GM23338 (cell line): Measurements from ENCODE around the gene MAD1L1. TPM values are rescaled to one million over a fixed set of nuclear protein-coding genes. Genes with fewer than 3 reads are reported as not detected.

Source experiments
- ATAC-seq: fragments of 200-7000 bp; cut with Tn5 transposase; 3 replicates; pipeline ENCODE4 v1.9.1; 2020
- DNase-seq: peaks from one replicate; pipeline ENCODE4 v3.0.0-alpha.2; 2015; ENCODE audit warnings: low spot score
- H2AFZ ChIP-seq: fragments of 200-600 bp; sonication (generic); 2 replicates; pipeline ENCODE4 v1.8.0; 2016; ENCODE audit warnings: antibody characterized with exemption, mild to moderate bottlenecking, moderate library complexity
- H3F3A ChIP-seq: fragments of 200-600 bp; sonication (generic); replicated peaks from 2 replicates; pipeline ENCODE4 v1.8.0; 2017; ENCODE audit warnings: antibody characterized with exemption, mixed run types, low read depth
- H3K27ac ChIP-seq: fragments of 200-600 bp; sonication (generic); 2 replicates; pipeline ENCODE4 v1.6.1; 2016; ENCODE audit warnings: low read depth
- H3K27me3 ChIP-seq: fragments of 200-600 bp; sonication (generic); 2 replicates; pipeline ENCODE4 v1.8.0; 2016; ENCODE audit warnings: mild to moderate bottlenecking, mixed run types, moderate library complexity; ENCODE audit not compliant: insufficient read depth
- H3K36me3 ChIP-seq: fragments of 200-600 bp; sonication (generic); 2 replicates; pipeline ENCODE4 v1.8.0; 2016; ENCODE audit warnings: mild to moderate bottlenecking; ENCODE audit not compliant: insufficient read depth
- H3K4me1 ChIP-seq: fragments of 200-600 bp; sonication (generic); 2 replicates; pipeline ENCODE4 v1.8.0; 2016; ENCODE audit warnings: mild to moderate bottlenecking, moderate library complexity; ENCODE audit not compliant: insufficient read depth
- H3K4me2 ChIP-seq: fragments of 200-600 bp; sonication (generic); 2 replicates; pipeline ENCODE4 v1.7.1; 2017; ENCODE audit warnings: mixed run types
- H3K4me3 ChIP-seq: fragments of 200-600 bp; sonication (generic); 2 replicates; pipeline ENCODE4 v1.6.1; 2016; ENCODE audit warnings: mixed run types
- H3K79me2 ChIP-seq: fragments of 200-600 bp; sonication (generic); replicated peaks from 2 replicates; pipeline ENCODE4 v1.8.0; 2017; ENCODE audit warnings: mild to moderate bottlenecking; ENCODE audit not compliant: insufficient read depth
- H3K9me2 ChIP-seq: fragments of 200-600 bp; sonication (generic); 2 replicates; pipeline ENCODE4 v1.8.0; 2017; ENCODE audit not compliant: insufficient read depth
- H4K20me1 ChIP-seq: fragments of 200-600 bp; sonication (generic); replicated peaks from 2 replicates; pipeline ENCODE4 v1.8.0; 2017; ENCODE audit warnings: mild to moderate bottlenecking; ENCODE audit not compliant: insufficient read depth
- H3K27ac Mint-ChIP-seq: 2 replicates; pipeline ENCODE4 v1.8.0; 2020; ENCODE audit warnings: inconsistent platforms, mild to moderate bottlenecking, moderate library complexity, mixed read lengths
- H3K27me3 Mint-ChIP-seq: 3 replicates; pipeline ENCODE4 v1.8.0; 2022; ENCODE audit warnings: low read depth, mild to moderate bottlenecking, moderate library complexity, mixed read lengths, inconsistent platforms; ENCODE audit not compliant: insufficient read depth, poor library complexity
- H3K36me3 Mint-ChIP-seq: 3 replicates; pipeline ENCODE4 v1.8.0; 2021; ENCODE audit warnings: low read depth, mild to moderate bottlenecking, inconsistent platforms, moderate library complexity, mixed read lengths
- H3K4me1 Mint-ChIP-seq: 3 replicates; pipeline ENCODE4 v1.8.0; 2020; ENCODE audit warnings: mild to moderate bottlenecking, inconsistent platforms, mixed read lengths
- H3K4me3 Mint-ChIP-seq: 3 replicates; pipeline ENCODE4 v1.8.0; 2021; ENCODE audit warnings: moderate library complexity, mild to moderate bottlenecking, inconsistent platforms, mixed read lengths
- H3K9me3 Mint-ChIP-seq: 3 replicates; pipeline ENCODE4 v1.8.0; 2020; ENCODE audit warnings: moderate library complexity, mild to moderate bottlenecking, inconsistent platforms, mixed read lengths
- CREB1 ChIP-seq: fragments of 250-450 bp; sonication (Bioruptor Pico); IDR thresholded peaks from 2 replicates; pipeline ENCODE4 v1.5.0; 2020; ENCODE audit warnings: low read depth, mild to moderate bottlenecking, moderate library complexity
- CTCF ChIP-seq, 2 experiments: fragments of 200-600 bp in 1 of 2; sonication (generic) in 1 of 2; conservative IDR thresholded peaks; 2 replicates each; pipeline versions ENCODE4 v1.5.1 to v1.6.1; 2016 to 2017; ENCODE audit warnings: antibody characterized with exemption in 2 of 2, low read depth in 2 of 2, mild to moderate bottlenecking in 2 of 2, moderate library complexity in 1 of 2
- EZH2 ChIP-seq: fragments of 200-600 bp; sonication (generic); IDR thresholded peaks from one replicate; pipeline ENCODE4 v1.8.0; 2017; ENCODE audit warnings: antibody characterized with exemption, mild to moderate bottlenecking, low read depth; ENCODE audit not compliant: unreplicated experiment
- EZH2phosphoT487 ChIP-seq: fragments of 200-600 bp; sonication (generic); IDR thresholded peaks from one replicate; pipeline ENCODE4 v1.8.1; 2018; ENCODE audit warnings: antibody characterized with exemption; ENCODE audit not compliant: unreplicated experiment
- JUNB ChIP-seq: IDR thresholded peaks from one replicate; pipeline ENCODE4 v1.6.1; 2016; ENCODE audit warnings: antibody characterized with exemption; ENCODE audit not compliant: unreplicated experiment
- NANOG ChIP-seq: IDR thresholded peaks from 2 replicates; pipeline ENCODE4 v1.6.1; 2016; ENCODE audit warnings: antibody characterized with exemption, borderline replicate concordance
- POLR2AphosphoS5 ChIP-seq: IDR thresholded peaks from 2 replicates; pipeline ENCODE4 v1.6.1; 2016; ENCODE audit warnings: antibody characterized with exemption, low read depth
- REST ChIP-seq: IDR thresholded peaks from one replicate; pipeline ENCODE4 v1.6.1; 2018; ENCODE audit warnings: antibody characterized with exemption; ENCODE audit not compliant: unreplicated experiment
- STAT1 ChIP-seq: IDR thresholded peaks from one replicate; pipeline ENCODE4 v1.6.1; 2016; ENCODE audit warnings: antibody characterized with exemption; ENCODE audit not compliant: unreplicated experiment
- ZNF114 ChIP-seq: fragments of 250-450 bp; sonication (Bioruptor Pico); IDR thresholded peaks from 2 replicates; pipeline ENCODE4 v1.5.0; 2020; ENCODE audit warnings: mild to moderate bottlenecking, moderate library complexity
- ZNF331 ChIP-seq: fragments of 250-450 bp; sonication (Bioruptor Pico); IDR thresholded peaks from 2 replicates; pipeline ENCODE4 v1.5.0; 2020; ENCODE audit warnings: low read depth, mild to moderate bottlenecking, moderate library complexity
- polyA plus RNA-seq: library from polyadenylated mRNA; unstranded; fragments of >200 nt; fragmentation: Nextera tagmentation; extraction: Ambion mirVana; gene quantifications from 2 replicates; pipeline ENCODE4 v1.2.1, GENCODE V29; 2016
- total RNA-seq: library from RNA; depleted of rRNA; stranded (reverse); fragments of >200 nt; shearing (Covaris generic); gene quantifications from 2 replicates; pipeline ENCODE4 v1.2.3, GENCODE V29; 2014
- TF ChIP-seq, protein P1 (sequence below): IDR thresholded peaks from 2 replicates; pipeline ENCODE4 v1.6.1; 2016; ENCODE audit warnings: antibody characterized with exemption
- TF ChIP-seq, protein P2 (sequence below): fragments of 250-450 bp; sonication (Bioruptor Pico); IDR thresholded peaks from 2 replicates; pipeline ENCODE4 v1.5.0; 2020; ENCODE audit warnings: mild to moderate bottlenecking, moderate library complexity

The MAD1L1 gene
- total and polyA plus RNA-seq, 2 experiments from 2014 or later, result 40.3 to 59.3 TPM

DNA sequence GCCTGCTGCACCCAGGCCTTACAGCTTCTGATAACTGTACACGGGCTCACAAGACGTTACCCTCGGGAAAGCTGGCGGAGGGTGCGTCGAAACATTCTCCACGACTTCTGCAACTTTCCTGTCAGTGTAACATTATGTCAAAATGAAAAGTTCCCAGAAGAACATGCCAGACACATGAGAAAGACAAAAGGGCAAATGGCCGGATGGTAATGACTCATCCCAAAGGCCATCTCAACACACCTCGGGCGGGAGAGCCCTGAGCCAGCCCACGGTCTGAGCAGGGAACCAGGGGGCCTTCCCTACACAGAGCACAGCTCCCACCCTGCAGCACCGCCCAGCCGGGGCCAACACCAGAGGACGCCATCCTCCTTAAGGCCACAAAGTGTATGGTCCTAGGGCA, 118.7 kb downstream of the MAD1L1 start:
- H3K4me2 ChIP-seq, result no peak overlapping the region

More for the DNA sequence above, 118.7 kb downstream of the MAD1L1 start:
- Histone ChIP-seq H3K79me2 (peaks cover 11% of the 10 kb centered on the region; the same call in 1 of the 2 replicates), H2AFZ (no peak overlapping the region), H3K4me1 (no peaks in the 10 kb centered on the region), H3K4me3 (no peak overlapping the region), H3K27me3 (no peaks in the 10 kb centered on the region), H3K36me3 (no peaks in the 10 kb centered on the region), H4K20me1 (0 out of 2 replicates have a peak, but pooled peaks cover 7% of the 10 kb centered on the region), H3K27ac (0 out of 2 replicates have a peak overlapping the region, but pooled peaks have one; percentile 19), H3K9me2 (no peaks in the 10 kb centered on the region), H3F3A (no peaks in the 10 kb centered on the region)
- no peak for ATAC-seq
- no peak for DNase-seq
- H3K9me3 Mint-ChIP-seq, result no peaks in the 10 kb centered on the region
- H3K27me3 Mint-ChIP-seq, result peaks cover 20% of the 10 kb centered on the region
- TF ChIP-seq ZNF331 (CRISPR knock-in tag), result no peak
- TF ChIP-seq, protein P1, sequence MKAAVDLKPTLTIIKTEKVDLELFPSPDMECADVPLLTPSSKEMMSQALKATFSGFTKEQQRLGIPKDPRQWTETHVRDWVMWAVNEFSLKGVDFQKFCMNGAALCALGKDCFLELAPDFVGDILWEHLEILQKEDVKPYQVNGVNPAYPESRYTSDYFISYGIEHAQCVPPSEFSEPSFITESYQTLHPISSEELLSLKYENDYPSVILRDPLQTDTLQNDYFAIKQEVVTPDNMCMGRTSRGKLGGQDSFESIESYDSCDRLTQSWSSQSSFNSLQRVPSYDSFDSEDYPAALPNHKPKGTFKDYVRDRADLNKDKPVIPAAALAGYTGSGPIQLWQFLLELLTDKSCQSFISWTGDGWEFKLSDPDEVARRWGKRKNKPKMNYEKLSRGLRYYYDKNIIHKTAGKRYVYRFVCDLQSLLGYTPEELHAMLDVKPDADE, result no peak
- no peak for TF ChIP-seq CREB1 (CRISPR knock-in tag)
- no peak for TF ChIP-seq EZH2
- no peak for TF ChIP-seq NANOG
- TF ChIP-seq ZNF114 (CRISPR knock-in tag), result no peak
- TF ChIP-seq POLR2AphosphoS5, result no peak
- no peak for TF ChIP-seq CTCF (conservative IDR thresholded peaks at IDR 0.05; ENCODE audit: low read depth in 2 of 2)
- TF ChIP-seq, protein P2, sequence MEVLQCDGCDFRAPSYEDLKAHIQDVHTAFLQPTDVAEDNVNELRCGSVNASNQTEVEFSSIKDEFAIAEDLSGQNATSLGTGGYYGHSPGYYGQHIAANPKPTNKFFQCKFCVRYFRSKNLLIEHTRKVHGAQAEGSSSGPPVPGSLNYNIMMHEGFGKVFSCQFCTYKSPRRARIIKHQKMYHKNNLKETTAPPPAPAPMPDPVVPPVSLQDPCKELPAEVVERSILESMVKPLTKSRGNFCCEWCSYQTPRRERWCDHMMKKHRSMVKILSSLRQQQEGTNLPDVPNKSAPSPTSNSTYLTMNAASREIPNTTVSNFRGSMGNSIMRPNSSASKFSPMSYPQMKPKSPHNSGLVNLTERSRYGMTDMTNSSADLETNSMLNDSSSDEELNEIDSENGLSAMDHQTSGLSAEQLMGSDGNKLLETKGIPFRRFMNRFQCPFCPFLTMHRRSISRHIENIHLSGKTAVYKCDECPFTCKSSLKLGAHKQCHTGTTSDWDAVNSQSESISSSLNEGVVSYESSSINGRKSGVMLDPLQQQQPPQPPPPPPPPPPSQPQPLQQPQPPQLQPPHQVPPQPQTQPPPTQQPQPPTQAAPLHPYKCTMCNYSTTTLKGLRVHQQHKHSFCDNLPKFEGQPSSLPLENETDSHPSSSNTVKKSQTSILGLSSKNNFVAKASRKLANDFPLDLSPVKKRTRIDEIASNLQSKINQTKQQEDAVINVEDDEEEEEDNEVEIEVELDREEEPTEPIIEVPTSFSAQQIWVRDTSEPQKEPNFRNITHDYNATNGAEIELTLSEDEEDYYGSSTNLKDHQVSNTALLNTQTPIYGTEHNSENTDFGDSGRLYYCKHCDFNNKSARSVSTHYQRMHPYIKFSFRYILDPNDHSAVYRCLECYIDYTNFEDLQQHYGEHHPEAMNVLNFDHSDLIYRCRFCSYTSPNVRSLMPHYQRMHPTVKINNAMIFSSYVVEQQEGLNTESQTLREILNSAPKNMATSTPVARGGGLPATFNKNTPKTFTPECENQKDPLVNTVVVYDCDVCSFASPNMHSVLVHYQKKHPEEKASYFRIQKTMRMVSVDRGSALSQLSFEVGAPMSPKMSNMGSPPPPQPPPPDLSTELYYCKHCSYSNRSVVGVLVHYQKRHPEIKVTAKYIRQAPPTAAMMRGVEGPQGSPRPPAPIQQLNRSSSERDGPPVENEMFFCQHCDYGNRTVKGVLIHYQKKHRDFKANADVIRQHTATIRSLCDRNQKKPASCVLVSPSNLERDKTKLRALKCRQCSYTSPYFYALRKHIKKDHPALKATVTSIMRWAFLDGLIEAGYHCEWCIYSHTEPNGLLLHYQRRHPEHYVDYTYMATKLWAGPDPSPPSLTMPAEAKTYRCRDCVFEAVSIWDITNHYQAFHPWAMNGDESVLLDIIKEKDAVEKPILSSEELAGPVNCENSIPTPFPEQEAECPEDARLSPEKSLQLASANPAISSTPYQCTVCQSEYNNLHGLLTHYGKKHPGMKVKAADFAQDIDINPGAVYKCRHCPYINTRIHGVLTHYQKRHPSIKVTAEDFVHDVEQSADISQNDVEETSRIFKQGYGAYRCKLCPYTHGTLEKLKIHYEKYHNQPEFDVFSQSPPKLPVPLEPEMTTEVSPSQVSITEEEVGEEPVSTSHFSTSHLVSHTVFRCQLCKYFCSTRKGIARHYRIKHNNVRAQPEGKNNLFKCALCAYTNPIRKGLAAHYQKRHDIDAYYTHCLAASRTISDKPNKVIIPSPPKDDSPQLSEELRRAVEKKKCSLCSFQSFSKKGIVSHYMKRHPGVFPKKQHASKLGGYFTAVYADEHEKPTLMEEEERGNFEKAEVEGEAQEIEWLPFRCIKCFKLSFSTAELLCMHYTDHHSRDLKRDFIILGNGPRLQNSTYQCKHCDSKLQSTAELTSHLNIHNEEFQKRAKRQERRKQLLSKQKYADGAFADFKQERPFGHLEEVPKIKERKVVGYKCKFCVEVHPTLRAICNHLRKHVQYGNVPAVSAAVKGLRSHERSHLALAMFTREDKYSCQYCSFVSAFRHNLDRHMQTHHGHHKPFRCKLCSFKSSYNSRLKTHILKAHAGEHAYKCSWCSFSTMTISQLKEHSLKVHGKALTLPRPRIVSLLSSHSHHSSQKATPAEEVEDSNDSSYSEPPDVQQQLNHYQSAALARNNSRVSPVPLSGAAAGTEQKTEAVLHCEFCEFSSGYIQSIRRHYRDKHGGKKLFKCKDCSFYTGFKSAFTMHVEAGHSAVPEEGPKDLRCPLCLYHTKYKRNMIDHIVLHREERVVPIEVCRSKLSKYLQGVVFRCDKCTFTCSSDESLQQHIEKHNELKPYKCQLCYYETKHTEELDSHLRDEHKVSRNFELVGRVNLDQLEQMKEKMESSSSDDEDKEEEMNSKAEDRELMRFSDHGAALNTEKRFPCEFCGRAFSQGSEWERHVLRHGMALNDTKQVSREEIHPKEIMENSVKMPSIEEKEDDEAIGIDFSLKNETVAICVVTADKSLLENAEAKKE (CRISPR knock-in tag), result no peak
- no peak for TF ChIP-seq REST
- TF ChIP-seq STAT1, result no peak
- TF ChIP-seq JUNB, result no peak
- no peak for TF ChIP-seq EZH2phosphoT487
- peaks cover 21% of the 10 kb centered on the region for H3K4me1 Mint-ChIP-seq
- no peak overlapping the region for H3K4me3 Mint-ChIP-seq
- H3K36me3 Mint-ChIP-seq, result peaks cover 10% of the 10 kb centered on the region
- 0 out of 2 replicates have a peak overlapping the region, but pooled peaks have one; percentile 70 for H3K27ac Mint-ChIP-seq
